ENCODE measurements around the gene CCDC33. TPM values are rescaled to one million over a fixed set of nuclear protein-coding genes. Genes with fewer than 3 reads are reported as not detected.

CCDC33 gene
- total RNA-seq, 1 donor from 2014 or later = not detected

GRCh38 chr15:74311734-74312444, 75.8 kb downstream of the CCDC33 start:
- DNase-seq (ENCODE audit: low read depth in 2 of 2) = peak; percentile 41 to 51

- no peak for DNase-seq (ENCODE audit: low read depth in 2 of 2)
Observed at GRCh38 chr15:74312445-74313007, 76.4 kb downstream of the CCDC33 start.

GRCh38 chr15:74313889-74314288, 77.8 kb downstream of the CCDC33 start:
- DNase-seq (ENCODE audit: low read depth in 2 of 2) = no peak

GRCh38 chr15:74314795-74315438, 78.8 kb downstream of the CCDC33 start:
- DNase-seq (ENCODE audit: low read depth in 2 of 2) = no peak

- DNase-seq (ENCODE audit: low read depth in 2 of 2) = peak; percentile 24 to 30
Observed at GRCh38 chr15:74315626-74316025, 79.5 kb downstream of the CCDC33 start.

GRCh38 chr15:74316141-74316540, 80.0 kb downstream of the CCDC33 start:
- DNase-seq (ENCODE audit: low read depth in 2 of 2) = no peak

GRCh38 chr15:74317820-74318375, 81.8 kb downstream of the CCDC33 start:
- peak; percentile 43 to 69 for DNase-seq (ENCODE audit: low read depth in 2 of 2)

- DNase-seq (ENCODE audit: low read depth in 2 of 2) = no peak
Observed at GRCh38 chr15:74318376-74319137, 82.4 kb downstream of the CCDC33 start.

- no peak for DNase-seq (ENCODE audit: low read depth in 2 of 2)
Observed at GRCh38 chr15:74319138-74319460, 83.0 kb downstream of the CCDC33 start.

GRCh38 chr15:74319596-74320351, 83.6 kb downstream of the CCDC33 start:
- DNase-seq (ENCODE audit: low read depth in 2 of 2) = no peak

- DNase-seq (ENCODE audit: low read depth in 2 of 2) = peak; percentile 39 to 60
Observed at GRCh38 chr15:74320352-74321247, 84.5 kb downstream of the CCDC33 start.

- peak; percentile 65 to 79 for DNase-seq (ENCODE audit: low read depth in 2 of 2)
Observed at GRCh38 chr15:74322558-74323180, 86.5 kb downstream of the CCDC33 start.

GRCh38 chr15:74324714-74325113, 88.6 kb downstream of the CCDC33 start:
- DNase-seq (ENCODE audit: low read depth in 2 of 2) = no peak

- peak in 1 of 2 donors; percentile 17 for DNase-seq (ENCODE audit: low read depth in 2 of 2)
Observed at GRCh38 chr15:74326746-74327145, 90.6 kb downstream of the CCDC33 start.

- no peak for DNase-seq (ENCODE audit: low read depth in 2 of 2)
Observed at GRCh38 chr15:74327756-74328155, 91.6 kb downstream of the CCDC33 start.

- no peak for DNase-seq (ENCODE audit: low read depth in 2 of 2)
Observed at GRCh38 chr15:74328331-74329056, 92.4 kb downstream of the CCDC33 start.

- no peak for DNase-seq (ENCODE audit: low read depth in 2 of 2)
Observed at GRCh38 chr15:74330861-74331408, 94.8 kb downstream of the CCDC33 start.

GRCh38 chr15:74332011-74332410, 95.9 kb downstream of the CCDC33 start:
- DNase-seq (ENCODE audit: low read depth in 2 of 2) = no peak

- DNase-seq (ENCODE audit: low read depth in 2 of 2) = no peak
Observed at GRCh38 chr15:74332611-74333010, 96.5 kb downstream of the CCDC33 start.
